HG02642 (cell line): Measurements from ENCODE around the gene LEMD1.
"Not testable (repeated sequence)": the region's sequence is repeated elsewhere in the genome, so short reads cannot be mapped to it uniquely, and the experiment has no call there.

ENCODE experiments used
- ATAC-seq: cut with Tn5 transposase; IDR thresholded peaks from one replicate; pipeline ENCODE4 v1.9.1; 2021; ENCODE audit warnings: mild to moderate bottlenecking; ENCODE audit not compliant: unreplicated experiment, poor library complexity

LEMD1 gene

GRCh38 chr1:205447457-205448341 is 25.8 kb upstream of the LEMD1 start:
- ATAC-seq, result no peak

- no peak for ATAC-seq
These were observed 25.0 kb upstream of the LEMD1 start for GRCh38 chr1:205446828-205447227.

- ATAC-seq, result no peak
These were observed 23.7 kb upstream of the LEMD1 start for GRCh38 chr1:205445646-205445935.

GRCh38 chr1:205444931-205445645 is 23.2 kb upstream of the LEMD1 start:
- ATAC-seq, result no peak

- no peak for ATAC-seq
These were observed 22.6 kb upstream of the LEMD1 start for GRCh38 chr1:205444300-205444930.

GRCh38 chr1:205443585-205444299 is 21.9 kb upstream of the LEMD1 start:
- no peak for ATAC-seq

- no peak for ATAC-seq
These were observed 20.3 kb upstream of the LEMD1 start for GRCh38 chr1:205442051-205442725.

- ATAC-seq, result no peak
These were observed 19.8 kb upstream of the LEMD1 start for GRCh38 chr1:205441716-205442050.

GRCh38 chr1:205441318-205441633 is 19.4 kb upstream of the LEMD1 start:
- no peak for ATAC-seq

GRCh38 chr1:205440476-205441317 is 18.8 kb upstream of the LEMD1 start:
- peak; percentile 65 for ATAC-seq

- ATAC-seq, result no peak
These were observed 18.2 kb upstream of the LEMD1 start for GRCh38 chr1:205440121-205440475.

GRCh38 chr1:205438213-205439158 is 16.6 kb upstream of the LEMD1 start:
- ATAC-seq, result no peak

- no peak for ATAC-seq
These were observed 15.7 kb upstream of the LEMD1 start for GRCh38 chr1:205437570-205437969.

- no peak for ATAC-seq
These were observed 15.0 kb upstream of the LEMD1 start for GRCh38 chr1:205436776-205437410.

- ATAC-seq, result no peak
These were observed 14.0 kb upstream of the LEMD1 start for GRCh38 chr1:205435578-205436573.

- ATAC-seq, result no peak
These were observed 12.9 kb upstream of the LEMD1 start for GRCh38 chr1:205434738-205435137.

GRCh38 chr1:205432692-205433091 is 10.8 kb upstream of the LEMD1 start:
- ATAC-seq, result not testable (repeated sequence)
